CD4-positive, alpha-beta T cell treated with Interleukin-2 at 100 ng/mL for 4 hours (primary cell): ENCODE results near the gene GARIN3.
"Not testable (repeated sequence)": the region's sequence is repeated elsewhere in the genome, so short reads cannot be mapped to it uniquely, and the experiment has no call there.

Experiments
- DNase-seq: peaks from one replicate; pipeline ENCODE4 v3.0.0-alpha.2; 2020; ENCODE audit warnings: low spot score

Gene GARIN3

DNA sequence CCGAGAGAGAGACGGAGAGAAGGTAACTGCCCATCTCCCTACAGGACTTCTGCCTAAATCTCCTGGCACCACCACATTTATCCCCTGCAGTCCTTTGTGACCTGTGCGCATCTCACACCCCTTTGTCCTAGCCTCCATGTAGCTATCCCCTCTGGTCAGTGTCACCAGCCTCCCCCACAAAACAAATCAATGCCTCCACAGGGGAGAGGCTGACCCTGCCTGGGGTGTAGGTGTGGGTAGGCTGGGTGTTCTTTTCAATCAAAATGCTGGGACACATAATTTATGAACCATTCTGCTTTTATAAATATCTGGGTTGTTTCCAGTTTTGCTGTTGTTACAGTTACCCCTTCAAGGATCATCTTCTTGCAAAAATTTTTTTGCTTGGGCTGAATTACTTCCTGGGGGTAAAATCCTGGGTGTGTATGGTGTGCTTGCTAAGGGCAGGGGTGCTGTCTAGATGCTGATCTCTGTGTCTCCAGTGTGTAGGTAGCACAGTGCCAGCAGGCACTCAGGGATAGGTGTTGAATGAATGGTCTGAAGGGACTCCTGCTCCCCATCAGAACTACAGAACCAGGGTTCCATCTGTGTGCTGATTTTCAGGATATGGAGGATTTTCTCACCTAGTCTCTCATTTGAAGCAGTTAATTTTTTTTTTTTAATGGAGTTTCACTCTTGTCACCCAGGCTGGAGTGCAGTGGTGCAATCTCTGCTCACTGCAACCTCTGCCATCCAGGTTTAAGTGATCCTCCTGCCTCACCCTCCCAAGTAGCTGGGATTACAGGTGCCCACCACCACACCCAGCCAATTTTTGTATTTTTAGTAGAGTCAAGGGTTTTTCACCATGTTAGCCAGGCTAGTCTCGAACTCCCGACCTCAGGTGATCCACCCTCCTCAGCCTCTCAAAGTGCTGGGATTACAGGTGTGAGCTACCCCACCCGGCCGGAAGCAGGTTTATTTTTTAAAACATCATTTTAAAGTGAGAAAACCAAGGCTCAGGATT lies at the start of gene GARIN3:
TSS of gene GARIN3 (minus strand) at position 51 of the 1,000 bp plus-strand sequence. CDS start 96 bp downstream, outside the sequence.
- peak; percentile 38 for DNase-seq

DNA sequence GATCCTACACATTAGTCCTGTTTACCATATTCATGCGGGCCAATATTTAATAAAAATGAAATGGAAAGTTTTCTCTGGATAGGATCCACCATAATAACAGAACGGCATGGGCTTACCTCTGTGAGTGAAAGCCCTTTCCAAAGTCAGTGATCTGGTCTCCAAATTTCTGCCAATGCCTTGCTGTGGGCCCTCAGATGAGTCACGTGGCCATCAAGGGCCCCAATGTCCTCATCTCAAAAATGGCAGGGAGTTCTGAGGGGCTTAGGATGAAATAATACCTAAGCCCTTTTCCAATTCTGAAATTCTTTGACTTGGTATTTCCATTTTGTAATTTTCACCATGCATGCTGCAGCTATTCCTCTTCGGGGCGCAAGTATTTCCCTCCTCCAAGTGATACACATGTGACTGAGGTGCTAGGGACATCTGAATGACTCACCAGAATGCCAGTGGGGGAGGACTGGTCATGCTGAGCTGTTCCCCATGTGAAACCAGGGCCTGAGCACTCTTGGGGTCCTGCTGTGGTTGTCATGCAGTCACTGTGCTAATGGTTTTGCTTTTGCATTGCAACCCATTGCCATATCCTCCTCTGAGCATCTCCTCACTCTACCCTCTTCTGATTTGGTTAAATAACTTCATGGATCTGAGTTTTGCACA lies 49.6 kb upstream of the GARIN3 start:
- no peak for DNase-seq

DNA sequence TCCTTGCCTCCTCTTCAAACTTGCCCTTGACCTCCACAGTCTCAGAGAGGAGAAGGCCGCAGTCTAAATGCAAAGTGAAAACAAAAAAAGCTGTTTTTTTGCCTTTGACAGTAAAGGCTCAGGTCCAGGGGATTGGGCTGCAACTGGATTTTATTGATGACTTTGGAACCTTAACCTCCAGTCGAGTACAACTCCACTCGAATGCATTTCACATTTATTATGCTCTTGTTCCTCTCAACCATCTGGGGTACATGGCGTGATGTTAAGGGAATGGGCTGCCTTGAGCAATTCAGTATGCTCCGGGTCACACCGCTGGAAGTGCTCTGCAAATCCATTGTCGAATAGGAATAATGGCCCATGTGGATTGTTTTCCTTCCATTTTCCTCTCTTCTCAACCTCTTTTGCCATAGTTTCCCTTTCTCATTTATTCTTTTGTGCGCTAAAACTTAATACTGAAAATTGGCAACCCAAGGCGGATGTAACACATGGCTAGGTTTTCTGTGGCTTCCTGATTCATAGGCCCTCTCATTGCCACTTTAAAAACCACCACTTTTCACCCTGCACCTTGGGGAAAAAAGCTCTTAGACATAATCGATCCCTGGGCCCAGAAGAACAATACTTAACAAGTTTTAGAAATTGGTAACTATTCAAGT lies 48.9 kb upstream of the GARIN3 start:
- peak; percentile 66 for DNase-seq

DNA sequence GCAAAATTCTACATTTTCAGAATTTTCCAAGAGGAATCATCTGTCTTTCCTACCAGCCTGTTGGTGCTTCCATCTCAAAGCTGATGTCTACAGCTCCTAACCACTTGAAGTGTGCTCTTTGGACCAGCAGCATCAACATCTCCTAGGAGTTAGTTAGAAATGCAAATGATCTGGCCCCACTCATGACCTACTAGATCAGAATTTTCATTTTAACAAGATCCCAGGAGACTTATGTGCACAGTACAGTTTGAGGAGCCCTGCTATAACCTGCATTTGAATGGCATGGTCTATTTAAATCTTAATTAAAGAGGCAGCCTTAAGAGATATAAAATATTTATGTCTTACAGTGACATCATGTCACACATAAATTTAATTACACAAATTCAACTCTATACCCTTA lies 48.4 kb upstream of the GARIN3 start:
- no peak for DNase-seq

DNA sequence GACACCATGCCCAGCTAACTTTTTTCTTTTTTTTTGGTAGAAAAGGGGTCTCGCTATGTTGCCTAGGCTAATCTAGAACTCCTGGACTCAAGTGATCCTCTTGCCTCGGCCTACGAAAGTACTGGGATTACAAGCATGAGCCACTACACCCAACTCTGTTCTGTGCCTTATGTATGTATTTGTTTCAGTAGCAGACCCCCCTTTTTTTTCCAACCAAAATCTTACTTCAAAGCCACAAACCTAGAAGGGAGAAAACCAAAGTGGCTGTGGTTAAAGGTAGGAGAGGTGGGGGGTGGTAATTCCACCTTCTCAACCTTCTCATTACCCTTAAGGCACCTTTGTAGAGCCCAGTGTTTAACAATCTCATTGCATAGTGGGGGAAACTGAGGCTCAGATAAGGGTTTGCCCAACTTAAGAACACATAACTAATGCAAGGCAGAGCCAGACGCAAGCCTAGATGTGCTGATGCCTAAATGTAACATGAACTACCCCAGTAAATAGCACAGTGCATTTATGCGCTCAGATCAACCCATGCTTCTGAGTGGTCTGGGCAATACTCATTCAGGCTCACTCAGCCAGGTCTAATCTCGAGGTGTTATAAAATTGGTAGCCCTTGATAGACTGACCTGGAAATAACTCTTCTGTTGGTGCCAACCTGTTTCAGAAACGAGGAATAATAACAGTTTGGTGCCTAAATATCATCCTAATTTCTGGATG lies 47.6 kb upstream of the GARIN3 start:
- DNase-seq = no peak

DNA sequence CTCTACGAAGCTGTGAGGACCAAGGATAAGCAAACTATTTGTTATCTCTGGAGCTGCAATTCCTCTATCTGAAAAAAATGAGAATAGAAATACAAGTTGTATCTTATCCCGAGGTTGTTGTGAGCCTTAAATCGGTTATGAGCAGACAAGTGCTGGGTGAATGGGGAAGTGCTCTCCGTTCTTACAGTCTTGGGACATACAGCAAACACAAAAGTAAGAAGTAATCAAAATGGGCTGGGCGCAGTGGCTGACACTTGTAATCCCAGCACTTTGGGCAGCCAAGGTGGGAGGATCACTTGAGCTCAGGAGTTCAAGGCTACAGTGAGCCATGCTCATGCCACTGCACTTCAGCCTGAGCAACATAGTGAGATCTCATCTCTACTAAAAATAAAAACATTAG lies 46.2 kb upstream of the GARIN3 start:
- DNase-seq = no peak

DNA sequence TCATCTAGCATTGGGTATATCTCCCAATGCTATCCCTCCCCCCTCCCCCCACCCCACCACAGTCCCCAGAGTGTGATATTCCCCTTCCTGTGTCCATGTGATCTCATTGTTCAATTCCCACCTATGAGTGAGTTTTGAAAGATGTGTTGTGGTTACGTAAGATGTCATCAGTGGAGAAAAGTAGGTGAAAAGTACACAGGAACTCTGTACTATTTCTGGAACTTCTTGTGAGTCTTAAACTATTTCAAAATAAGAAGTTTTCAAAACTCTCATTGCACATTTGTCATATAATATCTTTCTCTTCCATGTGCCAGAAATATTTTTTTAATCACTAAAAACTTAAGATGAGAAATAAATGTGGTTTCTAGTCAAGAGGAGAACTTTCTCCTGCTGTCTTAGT lies 44.6 kb upstream of the GARIN3 start:
- not testable (repeated sequence) for DNase-seq

DNA sequence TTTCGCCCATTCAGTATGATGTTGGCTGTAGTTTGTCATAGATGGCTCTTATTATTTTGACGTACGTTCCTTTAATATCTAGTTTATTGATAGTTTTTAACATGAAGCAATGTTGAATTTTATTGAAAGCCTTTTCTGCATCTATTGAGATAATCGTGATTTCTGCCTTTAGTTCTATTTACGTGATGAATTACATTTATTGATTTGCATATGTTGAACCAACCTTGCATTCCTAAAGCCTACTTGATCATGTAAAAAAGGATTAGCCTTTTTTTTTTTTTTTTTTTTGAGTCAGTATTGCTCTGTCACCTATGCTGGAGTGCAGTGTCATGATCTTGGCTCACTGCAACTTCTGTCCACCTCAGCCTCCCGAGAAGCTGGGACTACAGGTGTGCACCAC lies 39.6 kb upstream of the GARIN3 start:
- DNase-seq = no peak

DNA sequence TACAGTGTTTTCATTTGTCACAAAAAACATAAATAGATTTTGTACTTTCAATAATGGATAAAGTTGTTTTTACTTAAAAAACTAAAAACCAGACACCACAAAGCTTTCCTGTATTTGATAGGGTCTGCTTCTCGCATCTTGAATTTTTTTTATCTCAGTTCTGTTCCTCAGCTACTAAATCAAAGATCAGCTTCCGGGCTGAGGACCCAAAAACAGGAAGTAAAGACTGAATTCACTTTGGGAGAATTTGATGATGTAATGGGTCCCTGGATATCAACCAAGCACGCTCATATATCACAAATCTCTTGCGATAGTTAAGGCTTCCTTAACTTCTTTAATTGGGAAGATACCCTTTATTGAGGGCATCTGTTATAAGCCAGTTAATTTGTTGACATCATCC lies 38.7 kb upstream of the GARIN3 start:
- no peak for DNase-seq

DNA sequence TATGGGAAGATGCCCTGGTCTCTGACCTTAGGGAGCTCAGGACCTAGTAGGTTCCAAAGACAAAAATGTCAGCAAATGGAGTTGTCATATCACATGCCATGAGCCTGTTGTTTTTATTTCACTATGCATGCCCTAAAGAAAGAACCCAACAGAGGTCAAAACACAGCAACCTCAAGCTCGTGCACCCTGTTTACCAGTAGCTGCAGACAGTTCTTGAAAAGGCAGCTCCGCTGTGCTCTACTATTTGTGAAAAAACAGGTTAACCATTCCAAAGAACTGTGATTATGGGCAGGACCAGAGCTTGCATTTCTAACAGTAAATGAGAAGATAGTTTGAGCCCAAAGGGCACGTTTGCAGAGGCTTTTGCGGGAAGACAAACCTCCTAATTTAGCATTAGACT lies 37.4 kb upstream of the GARIN3 start:
- no peak for DNase-seq

DNA sequence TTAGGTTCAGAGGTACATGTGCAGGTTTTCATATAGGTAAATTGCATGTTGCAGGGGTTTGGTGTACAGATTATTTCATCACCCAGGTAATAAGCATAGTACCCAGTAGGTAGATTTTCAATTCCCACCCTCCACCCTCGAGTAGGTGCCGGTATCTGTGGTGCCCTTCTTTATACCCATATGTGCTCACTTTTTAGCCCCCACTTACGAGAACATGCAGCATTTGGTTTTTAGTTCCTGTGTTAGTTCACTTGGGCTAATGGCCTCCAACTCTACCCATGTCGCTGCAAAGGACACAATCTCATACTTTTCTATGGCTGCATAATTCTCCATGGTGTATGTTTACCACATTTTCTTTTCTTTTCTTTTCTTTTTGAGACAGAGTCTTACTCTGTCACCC lies 35.8 kb upstream of the GARIN3 start:
- no peak for DNase-seq

DNA sequence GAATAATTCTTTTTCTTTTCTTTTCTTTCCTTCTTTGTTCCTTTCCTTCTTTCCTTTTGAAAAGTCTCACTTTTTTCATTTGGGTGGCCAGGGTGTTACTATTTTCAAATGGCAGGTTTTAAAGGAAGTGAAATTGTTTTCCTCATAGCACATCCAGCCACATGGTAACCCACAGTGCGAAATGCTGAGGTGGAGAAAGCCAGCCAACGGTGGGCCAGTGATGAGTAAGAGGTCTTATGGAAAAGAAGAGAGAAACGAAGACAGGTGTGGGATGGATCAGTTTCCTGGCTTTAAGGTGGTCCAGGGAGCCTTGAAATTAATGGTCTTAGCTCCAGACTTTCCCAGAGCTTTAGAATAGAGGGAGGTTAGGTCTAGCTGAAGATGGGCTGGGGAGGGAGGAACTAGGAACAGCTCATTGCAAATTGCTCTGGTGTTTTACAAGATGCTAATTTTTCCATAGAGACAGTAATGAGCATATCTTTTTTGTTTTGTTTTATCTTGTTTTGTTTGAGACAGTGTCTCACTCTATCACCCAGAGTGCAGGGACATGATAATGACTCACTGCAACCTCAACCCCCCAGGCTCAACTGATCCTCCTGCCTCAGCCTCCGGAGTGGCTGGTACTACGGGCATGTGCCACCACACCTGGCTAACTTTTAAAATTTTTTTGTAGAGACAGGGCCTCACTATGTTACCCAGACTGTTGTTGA lies 32.4 kb upstream of the GARIN3 start:
- DNase-seq = peak; percentile 88

DNA sequence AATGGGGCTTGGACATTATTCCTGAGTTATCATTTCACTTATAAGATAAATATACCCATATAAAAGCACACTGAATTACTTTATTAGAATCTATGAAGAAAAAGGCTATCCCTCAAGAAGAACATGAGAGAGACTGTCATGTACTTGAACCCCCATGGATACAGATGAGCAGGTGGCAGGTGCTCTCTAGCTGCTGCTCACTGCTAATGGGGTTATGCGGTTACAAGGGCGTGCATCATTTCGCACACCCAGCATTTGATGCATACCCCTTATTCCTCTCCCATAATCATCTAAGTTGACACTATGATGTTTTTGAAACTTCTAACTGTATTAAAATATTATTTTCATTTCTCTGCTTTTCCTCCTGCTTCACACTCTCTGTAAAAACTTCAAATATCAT lies 31.0 kb upstream of the GARIN3 start:
- DNase-seq = peak; percentile 62

DNA sequence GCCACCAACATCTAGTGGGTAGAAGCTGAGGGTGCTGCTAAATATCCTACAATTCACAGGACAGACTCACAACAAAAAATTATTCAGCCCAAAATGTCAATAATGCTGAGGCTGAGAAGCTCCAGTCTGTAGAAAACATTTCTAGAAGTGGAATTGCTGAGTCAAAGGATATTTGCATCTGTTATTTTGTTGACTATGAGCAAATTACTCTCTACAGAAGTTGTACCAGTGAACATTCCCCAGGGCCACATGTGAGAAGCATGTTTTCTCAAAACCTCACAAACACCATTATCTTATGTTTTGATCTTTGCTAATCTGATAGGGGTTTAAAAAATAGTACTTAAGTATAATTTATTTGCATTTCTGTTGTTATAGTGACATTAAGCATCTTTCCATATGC lies 30.0 kb upstream of the GARIN3 start:
- DNase-seq = peak; percentile 75

DNA sequence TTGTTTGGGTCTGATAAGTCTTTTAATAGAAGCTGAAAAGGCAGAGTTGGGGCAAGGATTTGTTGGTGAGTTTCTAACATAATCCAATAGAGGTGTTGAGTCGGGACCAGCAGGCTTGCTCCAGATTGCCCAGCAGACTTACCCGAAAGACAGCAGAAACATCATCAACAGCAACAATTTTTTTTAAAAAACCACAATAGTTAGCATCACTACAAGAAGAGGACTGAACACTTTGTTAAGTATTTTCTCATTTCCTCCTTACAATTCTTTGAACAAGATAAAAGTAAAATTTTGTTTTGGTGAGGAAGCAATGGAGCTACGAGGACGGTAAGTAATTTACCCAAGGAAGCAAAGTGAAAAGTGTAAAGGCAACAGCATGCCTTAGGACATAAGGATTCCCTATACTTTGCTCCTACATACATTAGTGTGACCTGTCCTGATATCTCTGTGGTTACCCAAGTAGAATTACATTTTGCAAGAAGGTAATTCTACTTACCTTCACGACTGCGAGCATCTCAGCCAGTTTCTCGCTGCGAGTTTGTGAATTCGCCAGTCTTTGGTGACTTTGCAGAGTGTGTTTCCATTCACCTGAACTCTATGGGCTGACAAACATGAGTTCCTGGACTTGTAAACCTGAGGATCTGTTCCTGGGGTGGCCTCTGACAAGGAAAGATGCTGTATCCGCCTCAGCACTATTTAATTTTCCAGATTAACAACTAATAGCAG lies 27.8 kb upstream of the GARIN3 start:
- DNase-seq = peak; percentile 68

DNA sequence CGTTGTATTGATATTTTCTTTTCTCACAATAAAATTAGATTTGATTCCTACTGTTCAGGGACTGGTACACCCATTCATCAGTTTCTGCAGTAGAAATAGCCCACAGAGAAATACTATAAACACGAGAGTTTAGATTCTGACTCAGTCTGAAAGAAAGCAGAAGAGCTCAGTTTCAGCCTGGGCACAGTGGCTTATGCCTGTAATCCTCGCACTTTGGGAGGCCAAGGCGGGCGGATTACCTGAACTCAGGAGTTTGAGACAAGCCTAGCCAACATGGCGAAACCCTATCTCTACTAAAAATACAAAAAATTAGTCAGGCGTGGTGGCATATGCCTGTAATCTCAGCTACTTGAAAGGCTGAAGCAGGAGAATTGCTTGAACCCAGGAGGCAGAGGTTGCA lies 23.2 kb upstream of the GARIN3 start:
- DNase-seq = no peak

DNA sequence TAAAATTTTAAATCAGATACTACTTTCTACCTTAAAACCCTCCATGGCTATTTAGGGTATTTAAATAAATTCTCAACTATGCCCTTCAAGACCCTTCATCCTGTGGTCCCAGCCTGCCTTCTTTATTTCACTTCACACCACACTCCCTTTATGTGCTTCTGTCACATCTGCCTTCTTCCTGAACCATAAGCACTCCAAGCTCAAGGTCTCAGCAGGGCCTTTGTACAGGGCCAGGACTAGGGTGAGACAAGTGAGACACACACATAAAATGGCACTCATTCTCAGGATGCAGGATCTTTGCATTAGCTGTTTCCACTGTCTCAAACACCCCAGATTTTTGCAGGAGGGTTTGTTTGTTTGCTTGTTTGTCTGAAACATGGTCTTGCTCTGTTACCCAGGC lies 22.2 kb upstream of the GARIN3 start:
- no peak for DNase-seq

DNA sequence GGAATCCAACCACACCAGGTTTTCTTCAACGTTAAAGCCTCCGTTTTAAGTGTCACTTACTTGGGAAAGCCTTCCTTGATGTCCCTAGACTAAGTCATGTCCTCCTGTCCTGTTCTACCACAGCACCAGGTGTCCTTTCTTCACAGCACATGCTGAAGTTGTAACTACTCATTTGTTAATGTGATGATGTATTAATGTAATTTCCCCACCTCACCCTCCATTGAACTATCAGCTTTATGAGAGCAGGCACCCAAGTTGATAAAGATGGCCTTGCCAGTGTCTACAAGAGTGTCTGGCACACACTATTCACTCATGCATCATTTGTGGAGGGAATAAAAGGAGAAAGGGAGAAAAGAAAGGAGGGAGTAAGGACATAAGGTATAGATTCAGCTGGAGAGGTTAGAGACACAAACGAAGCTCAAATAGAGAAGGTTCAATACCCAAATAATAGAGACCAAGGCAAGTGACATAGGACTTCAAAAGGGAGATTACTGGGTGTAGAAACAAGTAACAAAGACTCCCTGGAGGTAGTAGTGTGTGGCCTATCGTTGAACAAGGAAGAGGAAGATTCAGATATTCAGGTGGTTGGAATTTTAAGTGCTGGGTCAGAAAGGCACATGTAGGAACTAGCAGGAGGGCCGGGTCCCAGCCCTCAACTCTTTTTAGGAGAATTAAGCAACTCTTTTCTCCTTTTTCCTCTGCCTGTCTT lies 21.1 kb upstream of the GARIN3 start:
- no peak for DNase-seq

DNA sequence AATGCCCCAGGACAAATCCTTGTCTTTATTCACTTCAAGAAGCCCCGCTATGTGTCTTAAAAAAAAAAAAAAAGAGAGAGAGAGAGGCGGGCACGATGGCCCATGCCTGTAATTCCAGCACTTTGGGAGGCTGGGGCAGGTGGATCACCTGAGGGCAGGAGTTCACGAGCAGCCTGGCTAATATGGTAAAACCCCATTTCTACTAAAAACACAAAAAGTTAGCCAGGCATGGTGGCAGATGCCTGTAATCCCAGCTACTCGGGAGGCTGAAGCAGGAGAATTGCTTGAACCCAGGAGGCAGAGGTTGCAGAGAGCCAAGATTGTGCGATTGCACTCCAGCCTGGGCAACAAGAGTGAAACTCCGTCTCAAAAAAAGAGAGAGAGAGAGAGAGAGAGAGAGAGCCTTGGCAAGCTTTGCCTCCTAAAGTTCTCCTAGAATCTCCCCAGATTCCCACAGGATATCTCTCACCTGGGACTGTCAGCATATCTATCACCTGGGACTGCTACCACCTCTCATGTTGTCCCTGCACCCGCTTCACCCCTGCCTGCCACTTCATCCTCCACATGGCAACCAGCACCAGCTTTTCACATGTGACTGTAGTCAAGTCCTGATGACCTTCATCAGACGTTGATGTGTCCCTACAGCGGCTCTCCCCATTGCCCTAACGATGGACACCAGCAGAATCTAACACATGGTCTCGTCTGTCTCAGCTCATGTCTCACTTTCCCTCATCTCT lies 20.4 kb upstream of the GARIN3 start:
- no peak for DNase-seq
